ENCODE results near the gene DDX52.

GRCh38 chr17:37604556-37604955 lies 38.7 kb downstream of the DDX52 start:
- TF ChIP-seq CTCF (IDR thresholded peaks at IDR 0.05; ENCODE audit: low read length), result no peak
- no peak for TF ChIP-seq EZH2 (IDR thresholded peaks at IDR 0.05; ENCODE audit: borderline replicate concordance, low read length)

Data from OCI-LY1 (cell line).